ENCODE measurements around the gene PLXNA4. TPM values are rescaled to one million over a fixed set of nuclear protein-coding genes. Genes with fewer than 3 reads are reported as not detected.

The PLXNA4 gene
- total RNA-seq, 2 donors from 2014 or later, result 24.0 to 42.7 TPM

DNA sequence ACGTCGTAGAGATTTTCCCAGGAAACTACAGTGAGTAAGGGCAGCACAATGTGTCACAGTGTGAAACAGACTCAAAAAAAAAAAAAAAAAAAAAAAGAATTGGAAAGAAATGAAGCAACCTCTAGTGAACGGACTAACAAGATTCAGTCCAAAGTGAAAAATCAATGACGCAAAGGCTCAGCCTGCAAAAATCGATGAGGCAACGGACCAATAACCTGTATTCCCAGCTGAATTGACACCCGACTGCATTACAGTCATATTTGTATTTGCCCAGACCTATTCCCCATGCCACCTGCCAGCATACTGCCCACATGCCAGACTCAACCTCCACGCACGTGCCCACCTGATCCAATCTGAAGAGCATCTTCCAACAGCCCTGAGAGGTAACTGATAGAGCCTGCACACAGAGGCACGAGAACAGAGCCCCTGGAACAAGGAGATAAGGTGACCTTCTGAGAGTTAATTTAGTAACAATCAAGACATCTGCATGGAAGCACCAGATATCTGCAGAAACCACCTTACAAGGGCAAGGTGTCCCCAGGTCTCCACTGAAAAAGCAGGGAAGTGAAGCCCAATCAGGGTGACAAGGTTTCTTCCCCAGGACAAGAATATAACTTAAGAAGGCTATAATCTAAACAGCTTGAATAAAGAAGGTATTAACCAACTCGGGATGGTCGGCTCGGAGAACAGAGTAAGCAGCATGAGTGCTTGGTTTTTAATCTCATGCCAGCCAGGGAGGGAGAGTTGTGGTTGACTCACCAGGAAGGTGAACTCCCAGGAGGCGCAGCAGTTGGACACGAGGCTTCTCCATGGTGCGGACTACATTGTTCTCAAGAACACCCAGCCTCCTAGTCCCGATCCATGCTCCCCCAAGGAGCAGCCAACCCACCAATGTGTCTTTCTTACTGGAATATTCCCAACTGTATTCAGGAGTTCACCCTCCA, 48.5 kb downstream of the PLXNA4 start:
- Mint-ChIP-seq H3K9me3 (no peaks in the 10 kb centered on the region), H3K27me3 (ENCODE audit: insufficient read depth) (no peaks in the 10 kb centered on the region), H3K4me1 (no peaks in the 10 kb centered on the region), H3K27ac (no peak overlapping the region), H3K4me3 (no peak overlapping the region), H3K36me3 (ENCODE audit: low read depth) (peaks cover 16% of the 10 kb centered on the region)
- no peaks in the 10 kb centered on the region for H3K27me3 ChIP-seq (ENCODE audit: control insufficient read depth, insufficient read depth, low read length, poor library complexity, severe bottlenecking)
- TF ChIP-seq, protein P1, sequence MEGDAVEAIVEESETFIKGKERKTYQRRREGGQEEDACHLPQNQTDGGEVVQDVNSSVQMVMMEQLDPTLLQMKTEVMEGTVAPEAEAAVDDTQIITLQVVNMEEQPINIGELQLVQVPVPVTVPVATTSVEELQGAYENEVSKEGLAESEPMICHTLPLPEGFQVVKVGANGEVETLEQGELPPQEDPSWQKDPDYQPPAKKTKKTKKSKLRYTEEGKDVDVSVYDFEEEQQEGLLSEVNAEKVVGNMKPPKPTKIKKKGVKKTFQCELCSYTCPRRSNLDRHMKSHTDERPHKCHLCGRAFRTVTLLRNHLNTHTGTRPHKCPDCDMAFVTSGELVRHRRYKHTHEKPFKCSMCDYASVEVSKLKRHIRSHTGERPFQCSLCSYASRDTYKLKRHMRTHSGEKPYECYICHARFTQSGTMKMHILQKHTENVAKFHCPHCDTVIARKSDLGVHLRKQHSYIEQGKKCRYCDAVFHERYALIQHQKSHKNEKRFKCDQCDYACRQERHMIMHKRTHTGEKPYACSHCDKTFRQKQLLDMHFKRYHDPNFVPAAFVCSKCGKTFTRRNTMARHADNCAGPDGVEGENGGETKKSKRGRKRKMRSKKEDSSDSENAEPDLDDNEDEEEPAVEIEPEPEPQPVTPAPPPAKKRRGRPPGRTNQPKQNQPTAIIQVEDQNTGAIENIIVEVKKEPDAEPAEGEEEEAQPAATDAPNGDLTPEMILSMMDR (conservative IDR thresholded peaks at IDR 0.05), result no peak
- H3K9me3 ChIP-seq (ENCODE audit: control insufficient read depth, low read length), result no peaks in the 10 kb centered on the region
- WGBS, 2 experiments (ENCODE audit: insufficient coverage in 1 of 2, insufficient read length in 1 of 2), result 95 to 98% methylated on average over 10 to 17 of the region's 17 CpGs
- no peak overlapping the region for H3K4me3 ChIP-seq (ENCODE audit: low read length)
- DNase-seq, result no peak
- no peaks in the 10 kb centered on the region for H3K36me3 ChIP-seq (ENCODE audit: control insufficient read depth, insufficient read depth, low read length)
- no peaks in the 10 kb centered on the region for H3K4me1 ChIP-seq (ENCODE audit: control insufficient read depth, insufficient read depth, low read length)
- H3K9ac ChIP-seq (ENCODE audit: extremely low read depth, low read length, poor library complexity, severe bottlenecking), result no peak overlapping the region
- no peak overlapping the region for H3K27ac ChIP-seq (ENCODE audit: low read depth, low read length)

DNA sequence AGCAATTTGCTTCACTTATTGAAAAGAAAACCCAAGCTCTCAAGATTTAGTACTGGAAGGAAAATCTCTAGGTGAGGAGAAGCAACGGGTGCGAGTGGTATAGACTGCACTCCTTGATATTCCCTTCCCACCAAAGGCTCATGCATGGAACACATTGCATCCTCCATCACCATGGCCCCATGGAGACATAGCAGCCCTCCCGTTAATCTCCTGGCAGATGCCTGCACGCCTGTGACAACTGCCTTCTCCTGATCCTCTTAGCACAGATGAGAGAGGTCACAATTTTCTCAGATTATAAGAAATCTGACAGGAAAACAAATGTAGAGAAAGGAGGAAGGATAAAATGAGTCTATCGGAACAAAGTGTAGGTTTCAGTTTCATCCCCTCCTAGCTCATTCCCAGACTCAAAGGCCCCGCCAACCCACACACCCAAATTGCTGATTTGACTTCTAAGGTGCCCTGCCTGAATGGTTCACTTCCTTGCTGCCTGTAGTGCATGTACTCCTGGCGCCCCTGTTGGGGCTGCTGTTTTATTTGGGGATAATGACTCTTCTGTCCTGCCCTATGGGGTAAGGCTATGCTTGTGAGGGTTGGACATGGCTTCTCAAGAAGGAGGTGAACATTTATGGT, 50.0 kb downstream of the PLXNA4 start:
- Histone ChIP-seq H3K27ac (ENCODE audit: low read depth, low read length) (no peak overlapping the region), H3K4me3 (ENCODE audit: low read length) (no peak overlapping the region), H3K36me3 (ENCODE audit: control insufficient read depth, insufficient read depth, low read length) (no peaks in the 10 kb centered on the region), H3K9ac (ENCODE audit: extremely low read depth, low read length, poor library complexity, severe bottlenecking) (no peak overlapping the region), H3K9me3 (ENCODE audit: control insufficient read depth, low read length) (no peaks in the 10 kb centered on the region), H3K4me1 (ENCODE audit: control insufficient read depth, insufficient read depth, low read length) (no peaks in the 10 kb centered on the region), H3K27me3 (ENCODE audit: control insufficient read depth, insufficient read depth, low read length, poor library complexity, severe bottlenecking) (no peaks in the 10 kb centered on the region)
- no peak for DNase-seq
- Mint-ChIP-seq H3K36me3 (ENCODE audit: low read depth) (peaks cover 12% of the 10 kb centered on the region), H3K4me1 (no peaks in the 10 kb centered on the region), H3K9me3 (no peaks in the 10 kb centered on the region), H3K4me3 (no peak overlapping the region), H3K27me3 (ENCODE audit: insufficient read depth) (no peaks in the 10 kb centered on the region), H3K27ac (no peak overlapping the region)
- TF ChIP-seq, protein P1 (conservative IDR thresholded peaks at IDR 0.05), result no peak
- WGBS, 2 experiments (ENCODE audit: insufficient coverage in 1 of 2, insufficient read length in 1 of 2), result 90 to 100% methylated on average over 2 to 7 of the region's 7 CpGs

DNA sequence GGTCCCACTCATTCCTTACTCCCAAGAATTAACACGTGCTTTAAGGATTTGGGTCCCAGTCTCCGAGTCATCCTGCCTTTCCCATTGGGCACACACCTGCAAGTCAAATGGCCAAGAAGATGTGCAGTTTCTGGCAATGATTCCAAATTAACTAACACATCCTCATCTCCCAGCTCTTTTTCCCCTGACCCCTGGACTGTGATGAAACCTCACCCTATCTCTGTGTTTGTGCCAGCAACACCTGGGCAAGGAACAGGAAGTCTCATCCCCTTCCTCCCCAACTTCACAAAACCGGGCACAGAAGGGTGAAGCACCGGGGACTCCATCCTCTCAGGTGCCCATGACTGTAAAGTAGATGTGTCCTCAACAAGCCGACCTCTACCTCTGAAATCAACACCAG, 54.8 kb downstream of the PLXNA4 start:
- no peak overlapping the region for H3K9ac ChIP-seq (ENCODE audit: extremely low read depth, low read length, poor library complexity, severe bottlenecking)
- TF ChIP-seq, protein P1 (conservative IDR thresholded peaks at IDR 0.05), result no peak
- Mint-ChIP-seq H3K27ac (no peak overlapping the region), H3K4me3 (no peak overlapping the region), H3K4me1 (peaks cover 23% of the 10 kb centered on the region), H3K9me3 (no peaks in the 10 kb centered on the region), H3K27me3 (ENCODE audit: insufficient read depth) (no peaks in the 10 kb centered on the region), H3K36me3 (ENCODE audit: low read depth) (peaks cover 6% of the 10 kb centered on the region)
- WGBS, 2 experiments (ENCODE audit: insufficient coverage in 1 of 2, insufficient read length in 1 of 2), result 91 to 92% methylated on average over 3 to 5 of the region's 5 CpGs
- H3K9me3 ChIP-seq (ENCODE audit: control insufficient read depth, low read length), result no peaks in the 10 kb centered on the region
- H3K36me3 ChIP-seq (ENCODE audit: control insufficient read depth, insufficient read depth, low read length), result no peaks in the 10 kb centered on the region
- no peaks in the 10 kb centered on the region for H3K27me3 ChIP-seq (ENCODE audit: control insufficient read depth, insufficient read depth, low read length, poor library complexity, severe bottlenecking)
- H3K4me3 ChIP-seq (ENCODE audit: low read length), result no peak overlapping the region
- no peak for DNase-seq
- no peak overlapping the region for H3K27ac ChIP-seq (ENCODE audit: low read depth, low read length)
- H3K4me1 ChIP-seq (ENCODE audit: control insufficient read depth, insufficient read depth, low read length), result peaks cover 12% of the 10 kb centered on the region

All from endodermal cell (in vitro differentiated cells).